DOHH2 (cell line): ENCODE data around the gene RAB6C.
"Not testable (repeated sequence)": the region's sequence is repeated elsewhere in the genome, so short reads cannot be mapped to it uniquely, and the experiment has no call there.

ENCODE experiments used
- CTCF ChIP-seq: fragments of 200-600 bp; sonication (generic); IDR thresholded peaks from one replicate; pipeline ENCODE4 v1.5.1; 2014; ENCODE audit warnings: antibody characterized with exemption, mild to moderate bottlenecking, low read depth, low read length; ENCODE audit not compliant: poor library complexity, severe bottlenecking
- EZH2phosphoT487 ChIP-seq: fragments of 200-600 bp; sonication (generic); IDR thresholded peaks from 2 replicates; pipeline ENCODE4 v1.6.1; 2017; ENCODE audit warnings: borderline replicate concordance, mild to moderate bottlenecking, antibody characterized with exemption, low read length, moderate library complexity, mixed read lengths

- not testable (repeated sequence) for TF ChIP-seq CTCF, EZH2phosphoT487
These were observed 10.9 kb upstream of the RAB6C start for GRCh38 chr2:129968605-129969004.
